K562 (cell line): ENCODE data around the gene HADHA. TPM values are rescaled to one million over a fixed set of nuclear protein-coding genes. Genes with fewer than 3 reads are reported as not detected.

Source experiments
- ATAC-seq: fragments of 200-7000 bp; cut with Tn5 transposase; 3 replicates; pipeline ENCODE4 v1.9.1; 2020; ENCODE audit warnings: moderate library complexity
- BruUV-seq: library from RNA; stranded (reverse); fragments of 400-500 nt; replicated peaks from 2 replicates; lab custom pipeline; 2021; lab: Mats Ljungman, UMichigan
- CTCF ChIA-PET: fragments of 300-600 bp; formaldehyde crosslinking; extraction: SDS; loops from one replicate; lab custom pipeline; 2021; ENCODE audit warnings: low intra/inter-chr PET ratio; lab: Yijun Ruan, JAX
- POLR2A ChIA-PET: fragments of 300-600, 350-650 bp; sonication (Branson Sonifier 250); formaldehyde crosslinking; extraction: SDS; loops from one replicate; lab custom pipeline; 2021; ENCODE audit warnings: antibody characterized with exemption, inconsistent platforms; lab: Yijun Ruan, JAX
- DNase-seq, 4 experiments: peaks; one replicate each; pipeline versions ENCODE4 v3.0.0 to v3.0.0-alpha.2; 2011 to 2018; ENCODE audit warnings: low spot score in 3 of 4, mixed read lengths in 3 of 4; ENCODE audit errors: extremely low read depth in 1 of 4
- FAIRE-seq: peaks from 2 replicates; lab custom pipeline; 2011; peaks lifted over from hg19 to GRCh38; lab: Jason Lieb, UNC
- H2AFZ ChIP-seq: 2 replicates; pipeline ENCODE4 v1.6.0; 2011; ENCODE audit warnings: low read depth, low read length, control low read depth, inconsistent platforms
- H3K27ac ChIP-seq: fragments of 200-600 bp; 3 replicates; pipeline ENCODE4 v1.8.0; 2011; ENCODE audit warnings: low read depth, mild to moderate bottlenecking, control low read depth, inconsistent platforms, low read length, moderate library complexity, mixed read lengths; ENCODE audit errors: extremely low read depth
- H3K27me3 ChIP-seq, 2 experiments: fragments of 300-600 bp in 1 of 2; 2 replicates in 1 of 2; 3 replicates in 1 of 2; pipeline versions ENCODE4 v1.6.0 to v1.8.0; 2011; ENCODE audit warnings: inconsistent platforms in 2 of 2, low read length in 2 of 2, mild to moderate bottlenecking in 1 of 2, mixed read lengths in 1 of 2, moderate library complexity in 1 of 2; ENCODE audit not compliant: control insufficient read depth in 2 of 2, insufficient read depth in 2 of 2
- H3K36me3 ChIP-seq: fragments of 300-600 bp; 3 replicates; pipeline ENCODE4 v1.8.0; 2011; ENCODE audit warnings: mild to moderate bottlenecking, low read length, inconsistent platforms; ENCODE audit not compliant: control insufficient read depth, insufficient read depth
- H3K4me1 ChIP-seq, 2 experiments: fragments of 200-600 bp in 1 of 2; replicated peaks in 1 of 2; 2 replicates in 1 of 2; 3 replicates in 1 of 2; pipeline versions ENCODE4 v1.5.1 to v1.8.0; 2011; ENCODE audit warnings: inconsistent platforms in 2 of 2, low read length in 2 of 2, mild to moderate bottlenecking in 1 of 2, mixed read lengths in 1 of 2, moderate library complexity in 1 of 2; ENCODE audit not compliant: control insufficient read depth in 2 of 2, insufficient read depth in 2 of 2
- H3K4me2 ChIP-seq: 2 replicates; pipeline ENCODE4 v1.6.1; 2011; ENCODE audit warnings: low read length, control low read depth, inconsistent platforms, mixed read lengths; ENCODE audit not compliant: insufficient read depth
- H3K4me3 ChIP-seq: fragments of 200-600 bp; sonication (generic), shearing (Covaris generic); 2 replicates; pipeline ENCODE4 v1.5.1; 2016; ENCODE audit warnings: control low read depth, inconsistent platforms
- H3K79me2 ChIP-seq: fragments of 200-600 bp; 3 replicates; pipeline ENCODE4 v1.8.0; 2011; ENCODE audit warnings: low read length, inconsistent platforms; ENCODE audit not compliant: control insufficient read depth, insufficient read depth
- H3K9ac ChIP-seq, 2 experiments: 2 replicates each; pipeline versions ENCODE4 v1.6.0 to v1.6.1; 2011; ENCODE audit warnings: low read depth in 2 of 2, low read length in 2 of 2, control low read depth in 1 of 2, inconsistent platforms in 1 of 2, mild to moderate bottlenecking in 1 of 2, mixed read lengths in 1 of 2; ENCODE audit not compliant: insufficient read depth in 1 of 2
- H3K9me1 ChIP-seq: one replicate; pipeline ENCODE4 v1.6.0; 2011; ENCODE audit warnings: inconsistent platforms, mild to moderate bottlenecking, low read length, moderate library complexity; ENCODE audit not compliant: control insufficient read depth, insufficient read depth
- H3K9me3 ChIP-seq: replicated peaks from 2 replicates; pipeline ENCODE4 v1.5.1; 2011; ENCODE audit warnings: low read depth, low read length, inconsistent platforms; ENCODE audit not compliant: control insufficient read depth, insufficient read depth
- H4K20me1 ChIP-seq: replicated peaks from 2 replicates; pipeline ENCODE4 v1.6.1; 2011; ENCODE audit warnings: low read length, inconsistent platforms, mixed read lengths; ENCODE audit not compliant: control insufficient read depth, insufficient read depth
- CBX8 ChIP-seq: fragments of 200-600 bp; sonication (generic); IDR thresholded peaks from 2 replicates; pipeline ENCODE4 v1.6.1; 2012; ENCODE audit warnings: borderline replicate concordance, mixed run types, low read depth, mild to moderate bottlenecking, moderate library complexity, mixed read lengths, low read length, control low read depth, inconsistent platforms; ENCODE audit not compliant: poor library complexity, severe bottlenecking; ENCODE audit errors: extremely low read depth
- MGA ChIP-seq: fragments of 450-650 bp; IDR thresholded peaks from 2 replicates; pipeline ENCODE4 v1.6.1; 2016; ENCODE audit warnings: mild to moderate bottlenecking, moderate library complexity
- OTX1 ChIP-seq: fragments of 450-650 bp; formaldehyde crosslinking; IDR thresholded peaks from 2 replicates; pipeline ENCODE4 v1.4.0; 2022; ENCODE audit warnings: mild to moderate bottlenecking
- WGBS: fragments of 100-300 bp; shearing (Covaris generic); methylation state at CpG from one replicate; pipeline ENCODE4 v1.1.6; 2016; ENCODE audit warnings: low coverage, mixed read lengths; ENCODE audit not compliant: insufficient coverage; ENCODE audit errors: missing lambda C conversion rate; 5-methylcytosine and 5-hydroxymethylcytosine counted together
- in situ Hi-C: fragments of 300-500 bp; cut with MboI; formaldehyde crosslinking; loops from 4 replicates; pipeline ENCODE4 v1.15.0; 2018; ENCODE audit warnings: inconsistent platforms, mixed read lengths
- intact Hi-C: fragments of 100-400 bp; cut with micrococcal nuclease; formaldehyde crosslinking; loops from 2 replicates; pipeline ENCODE4 v1.14.2; 2022
- polyA plus RNA-seq, 8 experiments: library from polyadenylated mRNA; depleted of rRNA in 4 of 8; stranded (reverse) in 5 of 8; unstranded in 3 of 8; fragments of >200 nt; fragmentation: Nextera tagmentation in 2 of 8; fragmentation: Illumina TruSeq in 1 of 8; extraction: Ambion mirVana in 2 of 8; extraction: Trizol in 1 of 8; gene quantifications; 2 replicates each; pipeline versions ENCODE4 v1.2.1 to v1.2.3, GENCODE V29; 2011 to 2014; ENCODE audit warnings: inconsistent platforms in 1 of 8, missing spikeins in 1 of 8
- total RNA-seq, 7 experiments: library from RNA; depleted of rRNA in 6 of 7; stranded (reverse); fragments of >200 nt in 6 of 7; fragmentation: Illumina TruSeq in 2 of 7; extraction: Trizol in 2 of 7; gene quantifications; 2 replicates each; pipeline versions ENCODE4 v1.2.1 to v1.2.3, GENCODE V29; 2011 to 2021; ENCODE audit warnings: low replicate concordance in 1 of 7

HADHA gene
- total and polyA plus RNA-seq, 9 of the 15 experiments (the other 6 are each of a cell fraction or from before 2014, with no cell fraction given): 145 to 326 (median 202) TPM

- DNase-seq (peak in 2 of 4 experiments; percentile 12 to 13), ATAC-seq (no peak), FAIRE-seq (no peak)
- ChIA-PET POLR2A (interaction anchor here (1.4 kb wide), 1 partner anchor 12 kb away, joined by 5 read pairs; no protein-coding TSS in a partner anchor), CTCF (no interaction called here)
- H3K79me2 ChIP-seq: no peaks in the 10 kb centered on the region
- H3K27me3 ChIP-seq: no peaks in the 10 kb centered on the region
- no peak overlapping the region for H3K27ac ChIP-seq
- intact Hi-C loops: no loop called here
- BruUV-seq: no TSS peak
- peaks cover 4 to 45% of the 10 kb centered on the region in 2 experiments; a peak in 4 of 5 replicates for H3K4me1 ChIP-seq
- no peak overlapping the region for H2AFZ ChIP-seq
- H3K4me3 ChIP-seq: no peak overlapping the region
- 68% methylated on average over 7 of the region's 7 CpGs for WGBS
- no peaks in the 10 kb centered on the region for H3K9me1 ChIP-seq
- H3K9ac ChIP-seq: no peak overlapping the region
- H3K9me3 ChIP-seq: no peaks in the 10 kb centered on the region
- TF ChIP-seq OTX1 (CRISPR knock-in tag) (no peak), MGA (0 out of 2 replicates have a peak, but pooled peaks have one; percentile 20), CBX8 (no peak)
- H3K36me3 ChIP-seq: no peaks in the 10 kb centered on the region
- in situ Hi-C loops: no loop called here
- H4K20me1 ChIP-seq: no peaks in the 10 kb centered on the region
- H3K4me2 ChIP-seq: no peak overlapping the region
Observed at GRCh38 chr2:26177122-26177521, 67.3 kb downstream of the HADHA start.
